A673 (cell line): ENCODE measurements around the gene JRKL. TPM values are rescaled to one million over a fixed set of nuclear protein-coding genes. Genes with fewer than 3 reads are reported as not detected.

ENCODE experiments used
- BruUV-seq: library from RNA; stranded (reverse); fragments of 400-500 nt; replicated peaks from 2 replicates; lab custom pipeline; 2021; lab: Mats Ljungman, UMichigan
- CTCF ChIA-PET: fragments of 300-600 bp; sonication (Branson Sonifier 250); formaldehyde crosslinking; loops from one replicate; lab custom pipeline; 2022; ENCODE audit warnings: antibody characterized with exemption; lab: Charles Lee
- POLR2A ChIA-PET: fragments of 300-600 bp; sonication (Branson Sonifier 250); formaldehyde crosslinking; loops from one replicate; lab custom pipeline; 2022; ENCODE audit warnings: antibody characterized with exemption; ENCODE audit not compliant: low non-redundant PET; lab: Charles Lee
- DNase-seq: peaks from one replicate; pipeline ENCODE4 v3.0.0-alpha.2; 2015; ENCODE audit warnings: low spot score
- H3K27ac ChIP-seq: fragments of 200-600 bp; sonication (generic); 2 replicates; pipeline ENCODE4 v1.5.1; 2016; ENCODE audit warnings: mixed run types, low read depth, mild to moderate bottlenecking, mixed read lengths, antibody characterized with exemption, low read length; ENCODE audit not compliant: poor library complexity, severe bottlenecking
- H3K27me3 ChIP-seq: fragments of 200-600 bp; sonication (generic); replicated peaks from 2 replicates; pipeline ENCODE4 v1.6.1; 2017; ENCODE audit warnings: mixed run types, low read depth, mild to moderate bottlenecking, mixed read lengths, antibody characterized with exemption, low read length; ENCODE audit not compliant: insufficient read depth, poor library complexity
- H3K36me3 ChIP-seq: fragments of 200-600 bp; sonication (generic); 2 replicates; pipeline ENCODE4 v1.6.1; 2016; ENCODE audit warnings: mixed run types, mild to moderate bottlenecking, mixed read lengths, antibody characterized with exemption, low read length; ENCODE audit not compliant: insufficient read depth, poor library complexity, severe bottlenecking
- H3K4me1 ChIP-seq: fragments of 200-600 bp; sonication (generic); 2 replicates; pipeline ENCODE4 v1.6.1; 2017; ENCODE audit warnings: mixed run types, mild to moderate bottlenecking, mixed read lengths, antibody characterized with exemption, low read length; ENCODE audit not compliant: insufficient read depth, poor library complexity, severe bottlenecking
- H3K4me3 ChIP-seq: fragments of 200-600 bp; sonication (generic); 2 replicates; pipeline ENCODE4 v1.5.1; 2016; ENCODE audit warnings: low read depth, mixed run types, mild to moderate bottlenecking, mixed read lengths, low read length; ENCODE audit not compliant: poor library complexity, severe bottlenecking
- H3K9me3 ChIP-seq: fragments of 200-600 bp; sonication (generic); 2 replicates; pipeline ENCODE4 v1.6.1; 2016; ENCODE audit warnings: mixed run types, low read depth, mild to moderate bottlenecking, mixed read lengths, antibody characterized with exemption, low read length; ENCODE audit not compliant: poor library complexity, severe bottlenecking
- EZH2 ChIP-seq: fragments of 200-600 bp; sonication (generic); IDR thresholded peaks from 2 replicates; pipeline ENCODE4 v1.6.1; 2017; ENCODE audit warnings: borderline replicate concordance, low read depth, mild to moderate bottlenecking, mixed read lengths, antibody characterized with exemption, low read length; ENCODE audit not compliant: poor library complexity, severe bottlenecking
- intact Hi-C: fragments of 100-400 bp; cut with micrococcal nuclease; formaldehyde crosslinking; loops from one replicate; pipeline ENCODE4 v1.10.0; 2022; ENCODE audit not compliant: unreplicated experiment
- total RNA-seq: library from RNA; stranded (reverse); gene quantifications from 2 replicates; pipeline ENCODE4 v1.2.3, GENCODE V29; 2021
- TF ChIP-seq, protein P1 (sequence below): fragments of 300-800, 200-600 bp; sonication (generic); conservative IDR thresholded peaks from 2 replicates; pipeline ENCODE4 v1.5.1; 2017; ENCODE audit warnings: low read depth, mild to moderate bottlenecking, antibody characterized with exemption, low read length, moderate library complexity, mixed read lengths

Gene JRKL
- total RNA-seq, 1 experiment from 2014 or later: 11.0 TPM

GRCh38 chr11:96342014-96342960, 47.5 kb upstream of the JRKL start:
- BruUV-seq: TSS peak; percentile 81
- TF ChIP-seq EZH2: no peak
- TF ChIP-seq, protein P1, sequence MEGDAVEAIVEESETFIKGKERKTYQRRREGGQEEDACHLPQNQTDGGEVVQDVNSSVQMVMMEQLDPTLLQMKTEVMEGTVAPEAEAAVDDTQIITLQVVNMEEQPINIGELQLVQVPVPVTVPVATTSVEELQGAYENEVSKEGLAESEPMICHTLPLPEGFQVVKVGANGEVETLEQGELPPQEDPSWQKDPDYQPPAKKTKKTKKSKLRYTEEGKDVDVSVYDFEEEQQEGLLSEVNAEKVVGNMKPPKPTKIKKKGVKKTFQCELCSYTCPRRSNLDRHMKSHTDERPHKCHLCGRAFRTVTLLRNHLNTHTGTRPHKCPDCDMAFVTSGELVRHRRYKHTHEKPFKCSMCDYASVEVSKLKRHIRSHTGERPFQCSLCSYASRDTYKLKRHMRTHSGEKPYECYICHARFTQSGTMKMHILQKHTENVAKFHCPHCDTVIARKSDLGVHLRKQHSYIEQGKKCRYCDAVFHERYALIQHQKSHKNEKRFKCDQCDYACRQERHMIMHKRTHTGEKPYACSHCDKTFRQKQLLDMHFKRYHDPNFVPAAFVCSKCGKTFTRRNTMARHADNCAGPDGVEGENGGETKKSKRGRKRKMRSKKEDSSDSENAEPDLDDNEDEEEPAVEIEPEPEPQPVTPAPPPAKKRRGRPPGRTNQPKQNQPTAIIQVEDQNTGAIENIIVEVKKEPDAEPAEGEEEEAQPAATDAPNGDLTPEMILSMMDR: no peak; the same call in 1 of the 2 replicates
- H3K36me3 ChIP-seq: no peaks in the 10 kb centered on the region
- H3K4me1 ChIP-seq: peaks cover 45% of the 10 kb centered on the region
- CTCF ChIA-PET: interaction anchor here (0.5 to 2.1 kb wide), 36 partner anchors 10 to 506 kb away, joined by 3 to 55 read pairs (median 4); partner anchors contain the start of genes CCDC82 and JRKL
- H3K27ac ChIP-seq: peak overlapping the region; percentile 66
- H3K4me3 ChIP-seq: peak overlapping the region; percentile 61
- intact Hi-C loops: loop anchor here (2.0 to 5.0 kb wide), 4 partner anchors 287 to 505 kb away; no protein-coding TSS in a partner anchor
- no peaks in the 10 kb centered on the region for H3K9me3 ChIP-seq
- DNase-seq: peak; percentile 42
- POLR2A ChIA-PET: interaction anchor here (0.5 to 0.6 kb wide), 3 partner anchors 100 to 419 kb away, joined by 3 to 13 read pairs (median 7); no protein-coding TSS in a partner anchor
- no peaks in the 10 kb centered on the region for H3K27me3 ChIP-seq

DNA sequence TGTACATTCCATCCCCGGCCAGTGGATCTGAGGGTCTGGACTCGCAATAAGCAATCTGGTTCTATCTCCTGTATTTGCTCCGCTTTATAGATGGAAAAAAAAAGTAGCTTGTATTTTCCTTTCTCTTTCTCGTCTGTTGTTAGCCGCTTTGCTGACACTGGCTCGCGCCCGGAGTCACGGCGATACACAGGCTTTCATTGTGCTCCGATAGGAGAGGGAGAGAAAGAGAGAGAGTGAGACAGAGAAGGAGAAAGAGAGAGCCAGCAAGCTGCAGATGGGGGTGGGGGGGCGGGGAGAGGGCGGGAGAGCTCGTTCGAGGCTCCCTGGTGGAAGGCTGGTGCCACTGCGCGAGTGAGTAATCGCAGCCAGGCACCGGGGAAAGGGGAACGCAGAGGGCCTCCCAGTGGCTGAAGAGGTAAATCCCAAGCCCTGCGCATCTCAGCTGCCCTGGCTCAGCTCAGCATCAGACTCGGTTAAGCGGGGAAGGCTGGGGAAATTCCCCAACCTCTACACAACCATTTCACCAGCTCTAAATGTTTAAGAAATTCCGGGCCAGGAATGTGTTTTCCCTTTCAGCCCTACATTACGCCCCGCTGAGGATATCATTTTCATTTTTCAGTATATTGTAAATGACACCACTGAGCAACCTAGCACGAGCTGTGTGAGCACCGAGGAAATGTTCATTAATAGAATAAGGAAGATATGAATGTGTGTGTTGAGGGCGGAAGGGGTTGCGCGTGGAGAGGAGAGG, 46.7 kb upstream of the JRKL start, which contains the start of gene MAML2:
Gene MAML2 (minus strand): TSS at position 235 of the 751 bp plus-strand sequence. CDS start 1,300 bp downstream, outside the sequence.
- TF ChIP-seq, protein P1: peak; percentile 90
- no peak for TF ChIP-seq EZH2
- no TSS peak for BruUV-seq
- Histone ChIP-seq H3K27ac (peak within 1 kb of the TSS; percentile 66), H3K9me3 (no peaks in the 10 kb centered on the region), H3K4me1 (peaks cover 36% of the 10 kb centered on the region), H3K27me3 (no peaks in the 10 kb centered on the region), H3K36me3 (no peaks in the 10 kb centered on the region), H3K4me3 (peak within 1 kb of the TSS; percentile 61)
- intact Hi-C loops: loop anchor here (1.0 to 5.0 kb wide), 5 partner anchors 101 to 506 kb away; no protein-coding TSS in a partner anchor
- ChIA-PET CTCF (interaction anchor here (0.5 to 2.1 kb wide), 38 partner anchors 11 to 507 kb away, joined by 3 to 55 read pairs (median 4); partner anchors contain the start of genes CCDC82 and JRKL), POLR2A (interaction anchor here (0.5 to 0.6 kb wide), 4 partner anchors 46 to 268 kb away, joined by 3 to 7 read pairs (median 6); partner anchors contain the start of genes CCDC82 and JRKL)
- peak; percentile 99 for DNase-seq

DNA sequence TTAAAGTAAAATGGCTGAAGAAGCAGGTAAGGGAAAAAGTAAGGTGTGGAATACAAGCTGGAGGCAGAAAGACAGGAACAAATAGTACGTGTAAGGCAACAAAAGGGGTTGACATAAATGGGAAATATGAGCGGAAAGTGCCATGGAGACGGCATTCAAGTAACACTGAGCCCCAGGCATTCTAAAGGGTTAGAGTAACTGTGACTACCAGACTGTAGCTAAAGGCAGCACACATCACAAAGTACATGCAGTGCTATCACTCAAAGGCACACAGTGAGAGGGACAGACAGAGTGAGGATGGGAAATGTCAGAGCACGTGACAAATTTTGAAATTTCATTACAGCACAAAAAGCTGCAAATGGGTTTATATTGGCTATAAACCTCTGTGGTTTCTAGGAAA, 33.0 kb upstream of the JRKL start:
- DNase-seq: no peak
- intact Hi-C loops: no loop called here
- Histone ChIP-seq H3K27ac (no peak overlapping the region), H3K4me3 (no peak overlapping the region), H3K36me3 (peaks cover 11% of the 10 kb centered on the region), H3K27me3 (no peaks in the 10 kb centered on the region), H3K9me3 (no peaks in the 10 kb centered on the region), H3K4me1 (no peaks in the 10 kb centered on the region)
- no TSS peak for BruUV-seq
- ChIA-PET POLR2A (no interaction called here), CTCF (no interaction called here)
- TF ChIP-seq EZH2: no peak
